ENCODE measurements around the gene S100A7.
"Not testable (repeated sequence)": the region's sequence is repeated elsewhere in the genome, so short reads cannot be mapped to it uniquely, and the experiment has no call there.

The S100A7 gene

GRCh38 chr1:153475282-153475681, 14.8 kb upstream of the S100A7 start:
- DNase-seq: no peak

GRCh38 chr1:153474347-153474746, 13.9 kb upstream of the S100A7 start:
- DNase-seq: no peak

DNA sequence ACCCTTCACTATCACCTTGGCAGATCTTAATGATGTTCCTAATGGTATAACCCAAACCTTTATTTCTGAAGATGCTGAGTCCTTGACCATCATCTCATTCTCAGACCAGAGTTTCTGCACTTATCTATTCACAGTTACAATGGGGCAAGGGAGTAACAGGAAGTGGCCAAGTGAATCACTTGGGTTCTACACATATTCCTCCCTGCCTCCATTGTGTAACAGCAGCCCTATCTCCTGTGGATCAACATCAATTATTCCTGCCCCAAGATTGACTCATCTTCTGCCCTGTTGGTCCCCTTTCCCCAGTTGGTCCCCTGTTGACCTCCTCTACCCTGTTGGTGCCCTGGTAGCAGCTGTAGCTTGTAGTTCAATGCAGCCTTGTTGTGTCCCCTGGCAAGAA, 10.3 kb upstream of the S100A7 start:
- peak; percentile 3 to 36 for DNase-seq

- no peak for DNase-seq
These were observed 6.5 kb upstream of the S100A7 start for GRCh38 chr1:153466908-153467307.

GRCh38 chr1:153465811-153466636, 5.6 kb upstream of the S100A7 start:
- peak in 1 of 2 experiments; percentile 18 for DNase-seq

- not testable (repeated sequence) for DNase-seq
These were observed 2.3 kb upstream of the S100A7 start for GRCh38 chr1:153462741-153463140.

DNA sequence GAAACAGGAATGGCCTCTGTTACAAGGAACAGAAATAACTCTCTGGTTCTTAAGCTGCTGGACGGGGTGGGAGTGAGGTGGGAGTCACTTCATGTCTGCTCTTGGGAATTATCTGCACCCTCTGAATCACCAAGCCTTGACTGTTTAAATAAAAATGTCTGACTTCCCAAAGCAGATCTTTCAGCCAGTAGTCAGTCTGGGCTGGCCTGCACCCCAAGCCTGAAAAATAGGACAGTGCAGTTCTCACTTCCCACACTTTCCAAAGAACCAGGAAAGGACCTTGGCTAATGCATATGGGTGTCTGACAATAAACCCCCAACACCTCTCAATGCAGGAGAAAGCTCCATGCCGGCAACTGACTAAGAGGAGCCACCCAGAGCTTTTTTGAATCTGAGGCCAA, 796 bp downstream of the S100A7 start:
- no peak for DNase-seq

DNA sequence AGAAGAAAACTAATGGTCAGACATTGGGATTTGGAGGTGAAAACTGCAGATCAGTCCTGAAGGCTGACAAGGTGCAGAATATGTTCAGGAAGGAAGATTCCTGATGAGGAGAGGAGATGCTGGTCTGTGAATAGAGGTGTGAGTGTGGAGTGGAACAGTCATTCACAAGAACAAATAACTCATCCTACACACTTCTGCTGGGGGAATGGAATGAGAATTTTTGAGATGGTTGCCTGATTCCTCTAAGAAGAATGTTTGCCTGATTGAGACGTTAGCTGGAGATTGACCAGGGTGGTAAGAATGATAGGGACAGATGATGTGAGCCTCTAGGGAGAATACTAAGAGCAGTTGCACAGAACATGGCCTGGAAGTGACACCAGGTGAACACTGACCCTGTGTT, 4.1 kb downstream of the S100A7 start:
- DNase-seq: no peak

DNA sequence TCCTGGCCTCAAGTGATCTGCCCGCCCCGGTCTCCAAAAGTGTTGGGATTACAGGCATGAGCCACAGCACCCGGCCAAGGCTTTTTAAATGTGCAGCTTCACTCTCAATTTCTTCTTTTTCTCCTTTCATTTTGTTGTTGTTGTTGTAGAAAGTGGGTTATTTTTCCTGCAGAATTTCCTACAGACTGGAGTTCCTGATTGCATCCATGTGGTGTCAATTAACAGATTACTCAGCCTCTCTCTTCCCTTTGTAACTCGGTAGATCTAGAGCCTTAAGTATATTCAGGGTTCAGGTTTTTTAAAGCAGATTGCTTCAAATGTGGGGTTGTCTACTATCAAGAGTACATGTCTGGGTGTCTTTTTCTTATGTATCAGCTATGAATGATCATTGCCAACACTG, 11.6 kb downstream of the S100A7 start:
- DNase-seq: not testable (repeated sequence)

- no peak for DNase-seq
These were observed 12.8 kb downstream of the S100A7 start for GRCh38 chr1:153447498-153448170.

DNA sequence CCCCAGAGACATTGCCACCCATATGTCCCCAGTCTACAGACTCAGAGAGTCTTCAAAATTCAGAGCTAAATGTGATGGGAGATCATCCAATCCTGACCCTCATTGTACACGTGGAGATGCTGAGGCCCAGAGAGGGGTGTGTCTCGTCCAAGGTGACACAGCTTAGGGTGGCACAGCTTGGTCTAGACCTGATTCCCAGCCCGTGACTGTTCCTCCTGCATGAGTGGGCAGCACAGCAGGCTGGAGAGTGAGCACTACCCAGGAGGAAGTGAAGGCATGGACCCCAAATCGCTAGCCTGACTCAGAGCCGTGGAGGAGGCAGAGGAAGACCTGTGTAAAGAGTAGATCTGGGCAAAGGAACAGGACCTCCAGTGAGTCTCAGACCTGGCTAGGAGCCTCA, 16.4 kb downstream of the S100A7 start:
- no peak for DNase-seq

DNA sequence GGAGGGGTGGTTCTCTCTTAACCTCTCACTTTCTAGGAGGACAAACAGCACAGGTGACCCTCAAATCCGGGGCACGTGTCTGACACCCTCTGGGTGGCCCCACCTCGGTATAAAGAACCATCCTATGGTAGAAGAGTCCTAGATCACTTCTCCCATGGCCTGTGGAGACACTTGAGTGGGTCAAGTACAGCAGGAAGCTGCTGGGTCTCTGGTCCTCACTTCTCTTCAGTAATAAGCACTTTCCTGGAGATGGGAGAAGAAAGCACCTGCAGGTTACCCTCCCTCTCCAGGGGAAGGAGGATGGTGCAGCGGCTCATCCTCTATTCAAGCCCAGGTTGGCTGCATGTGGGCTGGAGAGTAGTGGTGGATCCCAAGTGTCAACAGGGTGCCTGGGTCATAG, 17.0 kb downstream of the S100A7 start:
- DNase-seq: no peak

GRCh38 chr1:153441238-153441755, 19.2 kb downstream of the S100A7 start:
- DNase-seq: no peak

GRCh38 chr1:153439273-153439672, 21.2 kb downstream of the S100A7 start:
- DNase-seq: no peak

DNA sequence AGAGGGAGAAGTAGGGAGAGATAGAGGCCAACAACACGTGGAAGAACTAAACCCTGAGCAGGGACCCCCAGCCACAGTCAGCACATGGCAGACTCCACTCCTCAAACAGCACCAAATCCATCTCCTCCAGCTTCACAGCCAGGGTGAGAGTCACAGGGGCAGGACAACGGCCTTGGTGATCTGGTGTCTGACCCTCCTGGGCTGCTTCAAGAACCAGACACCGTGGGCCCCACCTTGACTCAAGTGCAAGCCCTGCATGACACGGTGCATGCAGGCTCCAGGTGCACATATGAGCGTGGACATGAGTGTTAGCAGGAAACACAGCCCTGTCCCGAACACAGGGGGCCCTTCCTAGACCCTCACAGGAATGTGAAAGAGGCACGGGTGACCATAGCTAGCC, 21.9 kb downstream of the S100A7 start:
- DNase-seq: no peak

GRCh38 chr1:153437236-153437635, 23.2 kb downstream of the S100A7 start:
- DNase-seq: no peak

- DNase-seq: no peak
These were observed 25.6 kb downstream of the S100A7 start for GRCh38 chr1:153434746-153435455.

GRCh38 chr1:153432874-153433681, 27.4 kb downstream of the S100A7 start:
- DNase-seq: no peak

DNA sequence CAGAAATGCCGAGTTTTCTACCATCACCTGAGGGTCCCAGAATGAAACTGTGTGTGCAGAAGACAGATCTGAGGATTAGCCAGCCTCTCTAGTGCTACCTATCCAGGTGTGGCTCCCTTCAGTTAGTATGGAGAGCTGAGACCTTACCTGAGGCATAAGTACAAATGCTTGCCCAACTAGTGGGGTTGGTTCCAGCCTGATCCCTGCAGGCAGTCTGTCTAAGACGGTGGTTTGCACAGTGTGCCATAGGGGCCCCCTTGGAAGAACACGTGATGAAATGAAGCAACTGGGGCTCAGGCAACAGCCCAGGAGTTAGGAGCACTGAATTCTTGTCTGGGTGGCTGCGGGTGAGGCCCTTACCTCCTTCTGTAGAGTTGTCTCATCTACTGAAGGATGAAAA, 28.5 kb downstream of the S100A7 start:
- no peak for DNase-seq

GRCh38 chr1:153431427-153431826, 29.0 kb downstream of the S100A7 start:
- no peak for DNase-seq

- DNase-seq: no peak
These were observed 29.4 kb downstream of the S100A7 start for GRCh38 chr1:153431002-153431401.

DNA sequence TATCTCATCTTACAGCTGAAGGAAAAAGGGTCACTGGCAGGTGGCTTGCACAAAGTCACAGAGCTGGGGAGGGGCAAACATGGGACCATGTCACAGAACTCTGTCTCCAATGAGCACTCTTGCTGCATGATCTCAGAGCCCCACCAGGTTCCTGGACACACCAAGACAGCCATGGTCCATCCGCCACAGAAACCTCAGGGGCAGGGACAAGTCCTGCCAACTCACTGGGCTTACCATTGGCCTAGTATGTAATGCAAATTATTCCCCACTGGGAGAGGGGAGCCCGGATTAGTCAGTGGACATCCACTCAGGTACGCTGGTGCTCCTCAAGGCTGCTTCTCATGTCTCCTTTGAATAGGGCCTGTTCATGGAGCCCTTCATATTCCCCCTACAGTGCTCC, 29.9 kb downstream of the S100A7 start:
- DNase-seq: no peak

- no peak for DNase-seq
These were observed 30.3 kb downstream of the S100A7 start for GRCh38 chr1:153430166-153430553.
